HepG2 (cell line): ENCODE results near the gene TIMP3. TPM values are rescaled to one million over a fixed set of nuclear protein-coding genes. Genes with fewer than 3 reads are reported as not detected.

Experiments used
- BCL6 ChIP-seq: IDR thresholded peaks from 2 replicates; pipeline ENCODE4 v1.6.1; 2016; ENCODE audit warnings: missing genetic modification reagents, missing compliant biosample characterization
- CREB1 ChIP-seq, 2 experiments: fragments of 450-650 bp in 1 of 2; IDR thresholded peaks; 2 replicates each; pipeline ENCODE4 v1.6.1; 2016 to 2017; ENCODE audit warnings: control low read depth in 1 of 2, mild to moderate bottlenecking in 1 of 2, missing compliant biosample characterization in 1 of 2, missing genetic modification characterization in 1 of 2
- DMAP1 ChIP-seq: IDR thresholded peaks from 2 replicates; pipeline ENCODE4 v1.6.1; 2016
- ERF ChIP-seq: IDR thresholded peaks from 2 replicates; pipeline ENCODE4 v1.6.1; 2018; ENCODE audit warnings: missing biosample characterization, missing genetic modification reagents
- MTA3 ChIP-seq: sonication (generic); formaldehyde crosslinking; IDR thresholded peaks from 2 replicates; pipeline ENCODE4 v1.4.0; 2020; ENCODE audit warnings: missing genetic modification reagents
- NFYC ChIP-seq: IDR thresholded peaks from 2 replicates; pipeline ENCODE4 v1.6.1; 2016; ENCODE audit warnings: missing genetic modification reagents, missing compliant biosample characterization
- PATZ1 ChIP-seq: sonication (generic); formaldehyde crosslinking; IDR thresholded peaks from 2 replicates; pipeline ENCODE4 v1.4.0; 2020; ENCODE audit warnings: missing genetic modification reagents
- PBX3 ChIP-seq: sonication (generic); formaldehyde crosslinking; IDR thresholded peaks from 2 replicates; pipeline ENCODE4 v1.8.1; 2023; ENCODE audit warnings: missing genetic modification reagents, inconsistent platforms, borderline replicate concordance
- RORA ChIP-seq: sonication (generic); formaldehyde crosslinking; IDR thresholded peaks from 2 replicates; pipeline ENCODE4 v1.5.0; 2020; ENCODE audit warnings: mild to moderate bottlenecking, missing genetic modification reagents, moderate library complexity
- TARDBP ChIP-seq: sonication (generic); formaldehyde crosslinking; IDR thresholded peaks from 2 replicates; pipeline ENCODE4 v1.8.0; 2022; ENCODE audit warnings: mild to moderate bottlenecking, missing genetic modification reagents
- ZKSCAN8 ChIP-seq: IDR thresholded peaks from 2 replicates; pipeline ENCODE4 v1.6.1; 2016; ENCODE audit warnings: borderline replicate concordance, missing genetic modification reagents, missing compliant biosample characterization
- ZMYM2 ChIP-seq: sonication (generic); formaldehyde crosslinking; IDR thresholded peaks from 2 replicates; pipeline ENCODE4 v1.8.0; 2022; ENCODE audit warnings: mild to moderate bottlenecking, missing genetic modification reagents
- ZNF24 ChIP-seq: fragments of 450-650 bp; IDR thresholded peaks from 2 replicates; pipeline ENCODE4 v1.6.1; 2017; ENCODE audit warnings: antibody characterized with exemption, mild to moderate bottlenecking
- ZNF546 ChIP-seq: sonication (generic); formaldehyde crosslinking; conservative IDR thresholded peaks from 2 replicates; pipeline ENCODE4 v1.8.1; 2023; ENCODE audit warnings: mild to moderate bottlenecking, missing genetic modification reagents
- ZNF598 ChIP-seq: sonication (generic); formaldehyde crosslinking; IDR thresholded peaks from 2 replicates; pipeline ENCODE4 v1.5.1; 2020; ENCODE audit warnings: mild to moderate bottlenecking, missing genetic modification reagents, borderline replicate concordance
- ZNF687 ChIP-seq: sonication (generic); formaldehyde crosslinking; IDR thresholded peaks from 2 replicates; pipeline ENCODE4 v1.5.1; 2020; ENCODE audit warnings: mild to moderate bottlenecking, missing genetic modification reagents, moderate library complexity
- ZNF75D ChIP-seq: sonication (generic); formaldehyde crosslinking; IDR thresholded peaks from 2 replicates; pipeline ENCODE4 v1.8.1; 2023; ENCODE audit warnings: missing genetic modification reagents, mild to moderate bottlenecking, borderline replicate concordance
- polyA plus RNA-seq, 8 experiments: library from polyadenylated mRNA; depleted of rRNA in 3 of 8; stranded (reverse) in 7 of 8; unstranded in 1 of 8; fragments of >200 nt; fragmentation: Illumina TruSeq in 4 of 8; extraction: Trizol in 4 of 8; gene quantifications; 2 replicates each; pipeline versions ENCODE4 v1.2.1 to v1.2.3, GENCODE V29; 2011 to 2016; ENCODE audit warnings: low read depth in 4 of 8, missing spikeins in 1 of 8, mixed read lengths in 1 of 8; ENCODE audit not compliant: insufficient read depth in 1 of 8
- total RNA-seq, 5 experiments: library from RNA; depleted of rRNA; stranded (reverse); fragments of >200 nt; fragmentation: Illumina TruSeq; extraction: Trizol; gene quantifications; 2 replicates each; pipeline ENCODE4 v1.2.3, GENCODE V29; 2016; ENCODE audit warnings: low read depth in 1 of 5
- TF ChIP-seq, protein P1 (sequence below): sonication (generic); formaldehyde crosslinking; conservative IDR thresholded peaks from 2 replicates; pipeline ENCODE4 v1.8.1; 2023; ENCODE audit warnings: missing genetic modification reagents
- TF ChIP-seq, protein P2 (sequence below): sonication (generic); formaldehyde crosslinking; IDR thresholded peaks from 2 replicates; pipeline ENCODE4 v1.4.0; 2020; ENCODE audit warnings: missing genetic modification reagents

TIMP3 gene
- total and polyA plus RNA-seq, 2 of the 13 experiments (the other 11 are each of a cell fraction or from before 2014, with no cell fraction given) = 57.3 to 86.6 TPM

- TF ChIP-seq ZNF687 (CRISPR knock-in tag) (peak; percentile 64), ZNF598 (CRISPR knock-in tag) (no peak), NFYC (CRISPR knock-in tag) (peak; percentile 52; the same call in 1 of the 2 replicates), MTA3 (CRISPR knock-in tag) (no peak), ZNF75D (CRISPR knock-in tag) (no peak), ZKSCAN8 (CRISPR knock-in tag) (no peak), ZNF24 (no peak), PBX3 (CRISPR knock-in tag) (0 out of 2 replicates have a peak, but pooled peaks have one; percentile 42), ZMYM2 (CRISPR knock-in tag) (no peak), CREB1 (IDR thresholded peaks at IDR 0.05) (no peak), CREB1 (CRISPR knock-in tag; IDR thresholded peaks at IDR 0.05) (no peak), TARDBP (CRISPR knock-in tag) (no peak), PATZ1 (CRISPR knock-in tag) (peak; percentile 55; the same call in 1 of the 2 replicates), ZNF546 (CRISPR knock-in tag) (peak; percentile 78; the same call in 1 of the 2 replicates), DMAP1 (CRISPR knock-in tag) (0 out of 2 replicates have a peak, but pooled peaks have one; percentile 29), ERF (CRISPR knock-in tag) (no peak), BCL6 (CRISPR knock-in tag) (0 out of 2 replicates have a peak, but pooled peaks have one; percentile 26), RORA (no peak)
- TF ChIP-seq, protein P1, sequence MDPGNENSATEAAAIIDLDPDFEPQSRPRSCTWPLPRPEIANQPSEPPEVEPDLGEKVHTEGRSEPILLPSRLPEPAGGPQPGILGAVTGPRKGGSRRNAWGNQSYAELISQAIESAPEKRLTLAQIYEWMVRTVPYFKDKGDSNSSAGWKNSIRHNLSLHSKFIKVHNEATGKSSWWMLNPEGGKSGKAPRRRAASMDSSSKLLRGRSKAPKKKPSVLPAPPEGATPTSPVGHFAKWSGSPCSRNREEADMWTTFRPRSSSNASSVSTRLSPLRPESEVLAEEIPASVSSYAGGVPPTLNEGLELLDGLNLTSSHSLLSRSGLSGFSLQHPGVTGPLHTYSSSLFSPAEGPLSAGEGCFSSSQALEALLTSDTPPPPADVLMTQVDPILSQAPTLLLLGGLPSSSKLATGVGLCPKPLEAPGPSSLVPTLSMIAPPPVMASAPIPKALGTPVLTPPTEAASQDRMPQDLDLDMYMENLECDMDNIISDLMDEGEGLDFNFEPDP = no peak
- TF ChIP-seq, protein P2, sequence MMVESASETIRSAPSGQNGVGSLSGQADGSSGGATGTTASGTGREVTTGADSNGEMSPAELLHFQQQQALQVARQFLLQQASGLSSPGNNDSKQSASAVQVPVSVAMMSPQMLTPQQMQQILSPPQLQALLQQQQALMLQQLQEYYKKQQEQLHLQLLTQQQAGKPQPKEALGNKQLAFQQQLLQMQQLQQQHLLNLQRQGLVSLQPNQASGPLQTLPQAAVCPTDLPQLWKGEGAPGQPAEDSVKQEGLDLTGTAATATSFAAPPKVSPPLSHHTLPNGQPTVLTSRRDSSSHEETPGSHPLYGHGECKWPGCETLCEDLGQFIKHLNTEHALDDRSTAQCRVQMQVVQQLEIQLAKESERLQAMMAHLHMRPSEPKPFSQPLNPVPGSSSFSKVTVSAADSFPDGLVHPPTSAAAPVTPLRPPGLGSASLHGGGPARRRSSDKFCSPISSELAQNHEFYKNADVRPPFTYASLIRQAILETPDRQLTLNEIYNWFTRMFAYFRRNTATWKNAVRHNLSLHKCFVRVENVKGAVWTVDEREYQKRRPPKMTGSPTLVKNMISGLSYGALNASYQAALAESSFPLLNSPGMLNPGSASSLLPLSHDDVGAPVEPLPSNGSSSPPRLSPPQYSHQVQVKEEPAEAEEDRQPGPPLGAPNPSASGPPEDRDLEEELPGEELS (CRISPR knock-in tag) = no peak
Measured at GRCh38 chr22:32801537-32802236, at the start of gene TIMP3 (continued).
